Karpas-422 (cell line): ENCODE results near the gene FUOM. TPM values are rescaled to one million over a fixed set of nuclear protein-coding genes. Genes with fewer than 3 reads are reported as not detected.

Source experiments
- DNase-seq: peaks from one replicate; pipeline ENCODE4 v3.0.0-alpha.2; 2015
- H2AFZ ChIP-seq: fragments of 200-600 bp; sonication (generic); 2 replicates; pipeline ENCODE4 v1.6.1; 2014; ENCODE audit warnings: antibody characterized with exemption, low read length, mixed read lengths
- H3K27ac ChIP-seq: fragments of 200-600 bp; sonication (generic); 2 replicates; pipeline ENCODE4 v1.5.1; 2014; ENCODE audit warnings: mild to moderate bottlenecking, low read length, moderate library complexity
- H3K27me3 ChIP-seq: fragments of 200-600 bp; sonication (generic); 2 replicates; pipeline ENCODE4 v1.6.1; 2014; ENCODE audit warnings: low read length, mixed read lengths
- H3K36me3 ChIP-seq: fragments of 200-600 bp; sonication (generic); 2 replicates; pipeline ENCODE4 v1.6.1; 2014; ENCODE audit warnings: low read length, mixed read lengths; ENCODE audit not compliant: insufficient read depth
- H3K4me1 ChIP-seq: fragments of 200-600 bp; sonication (generic); 2 replicates; pipeline ENCODE4 v1.6.1; 2014; ENCODE audit warnings: mild to moderate bottlenecking, low read length, mixed read lengths
- H3K4me2 ChIP-seq: fragments of 200-600 bp; sonication (generic); 2 replicates; pipeline ENCODE4 v1.6.1; 2014; ENCODE audit warnings: low read length, low read depth, mild to moderate bottlenecking; ENCODE audit not compliant: poor library complexity, severe bottlenecking
- H3K4me3 ChIP-seq: fragments of 200-600 bp; sonication (generic); 2 replicates; pipeline ENCODE4 v1.5.1; 2014; ENCODE audit warnings: mild to moderate bottlenecking, antibody characterized with exemption, low read length, mixed read lengths
- H3K79me2 ChIP-seq: fragments of 200-600 bp; sonication (generic); 2 replicates; pipeline ENCODE4 v1.6.1; 2014; ENCODE audit warnings: mild to moderate bottlenecking, low read length, mixed read lengths
- H3K9ac ChIP-seq: fragments of 200-600 bp; sonication (generic); 2 replicates; pipeline ENCODE4 v1.6.0; 2014; ENCODE audit warnings: low read length
- H3K9me2 ChIP-seq: fragments of 200-600 bp; sonication (generic), shearing (Covaris generic); replicated peaks from 2 replicates; pipeline ENCODE4 v1.6.0; 2014; ENCODE audit warnings: mild to moderate bottlenecking, low read length, moderate library complexity; ENCODE audit not compliant: insufficient read depth
- H3K9me3 ChIP-seq: fragments of 300-700, 200-600 bp; sonication (generic); 2 replicates; pipeline ENCODE4 v1.6.1; 2014; ENCODE audit warnings: low read length, mixed read lengths
- H4K20me1 ChIP-seq: fragments of 200-600 bp; sonication (generic); 2 replicates; pipeline ENCODE4 v1.6.1; 2014; ENCODE audit warnings: mild to moderate bottlenecking, antibody characterized with exemption, low read length, low read depth; ENCODE audit not compliant: insufficient read depth
- total RNA-seq: library from RNA; depleted of rRNA; stranded (reverse); fragments of >200 nt; shearing (Covaris generic); gene quantifications from 2 replicates; pipeline ENCODE4 v1.2.3, GENCODE V29; 2014; ENCODE audit warnings: low replicate concordance

FUOM gene
- total RNA-seq, 1 experiment from 2014 or later = 0.97 TPM

- Histone ChIP-seq H3K27me3 (no peaks in the 10 kb centered on the region), H3K4me2 (no peak overlapping the region), H3K79me2 (no peaks in the 10 kb centered on the region), H3K9me2 (no peaks in the 10 kb centered on the region), H3K4me1 (peaks cover 14% of the 10 kb centered on the region), H4K20me1 (no peaks in the 10 kb centered on the region), H2AFZ (no peak overlapping the region), H3K36me3 (no peaks in the 10 kb centered on the region), H3K4me3 (no peak overlapping the region), H3K9me3 (no peaks in the 10 kb centered on the region), H3K27ac (no peak overlapping the region), H3K9ac (no peak overlapping the region)
- DNase-seq = no peak
Observed at GRCh38 chr10:133384071-133384470, 26.3 kb upstream of the FUOM start.

GRCh38 chr10:133383551-133383950 lies 25.7 kb upstream of the FUOM start:
- Histone ChIP-seq H3K9me2 (no peaks in the 10 kb centered on the region), H3K9ac (no peak overlapping the region), H3K4me1 (peaks cover 13% of the 10 kb centered on the region), H3K4me2 (no peak overlapping the region), H3K27ac (no peak overlapping the region), H3K79me2 (no peaks in the 10 kb centered on the region), H3K27me3 (no peaks in the 10 kb centered on the region), H3K4me3 (no peak overlapping the region), H2AFZ (no peak overlapping the region), H3K9me3 (no peaks in the 10 kb centered on the region), H4K20me1 (no peaks in the 10 kb centered on the region), H3K36me3 (no peaks in the 10 kb centered on the region)
- no peak for DNase-seq

GRCh38 chr10:133381036-133381435 lies 23.2 kb upstream of the FUOM start:
- H3K4me1 ChIP-seq = peaks cover 17% of the 10 kb centered on the region
- DNase-seq = no peak
- H3K36me3 ChIP-seq = no peaks in the 10 kb centered on the region
- H4K20me1 ChIP-seq = no peaks in the 10 kb centered on the region
- H3K27me3 ChIP-seq = no peaks in the 10 kb centered on the region
- H3K9me3 ChIP-seq = no peaks in the 10 kb centered on the region
- H3K79me2 ChIP-seq = no peaks in the 10 kb centered on the region
- no peak overlapping the region for H3K27ac ChIP-seq
- no peak overlapping the region for H3K4me3 ChIP-seq
- H3K9ac ChIP-seq = no peak overlapping the region
- no peak overlapping the region for H3K4me2 ChIP-seq
- H2AFZ ChIP-seq = no peak overlapping the region
- H3K9me2 ChIP-seq = no peaks in the 10 kb centered on the region

GRCh38 chr10:133379801-133380666 lies 22.2 kb upstream of the FUOM start:
- Histone ChIP-seq H3K27me3 (no peaks in the 10 kb centered on the region), H3K4me2 (no peak overlapping the region), H2AFZ (no peak overlapping the region), H3K79me2 (no peaks in the 10 kb centered on the region), H3K4me3 (no peak overlapping the region), H3K9ac (no peak overlapping the region), H3K27ac (no peak overlapping the region), H4K20me1 (no peaks in the 10 kb centered on the region), H3K36me3 (no peaks in the 10 kb centered on the region), H3K9me3 (no peaks in the 10 kb centered on the region), H3K9me2 (no peaks in the 10 kb centered on the region), H3K4me1 (peaks cover 17% of the 10 kb centered on the region)
- DNase-seq = no peak

GRCh38 chr10:133379152-133379800 lies 21.5 kb upstream of the FUOM start, which contains the start of gene PAOX:
Gene PAOX (plus strand): TSS chr10:133379262. CDS start chr10:133379317, 55 bp downstream.
- H3K36me3 ChIP-seq = no peaks in the 10 kb centered on the region
- no peaks in the 10 kb centered on the region for H3K9me3 ChIP-seq
- peak within 1 kb of the TSS; percentile 67 for H3K9ac ChIP-seq
- peak within 1 kb of the TSS; percentile 64 for H3K4me3 ChIP-seq
- H3K9me2 ChIP-seq = no peaks in the 10 kb centered on the region
- no peaks in the 10 kb centered on the region for H4K20me1 ChIP-seq
- no peaks in the 10 kb centered on the region for H3K27me3 ChIP-seq
- no peaks in the 10 kb centered on the region for H3K79me2 ChIP-seq
- peak within 1 kb of the TSS; percentile 67 for H3K4me2 ChIP-seq
- no peak within 1 kb of the TSS for H3K27ac ChIP-seq
- peak within 1 kb of the TSS; percentile 43; the same call in 1 of the 2 replicates for H2AFZ ChIP-seq
- peak; percentile 63 for DNase-seq
- peaks cover 17% of the 10 kb centered on the region for H3K4me1 ChIP-seq

- peak; percentile 52 for DNase-seq
- H3K9me3 ChIP-seq = no peaks in the 10 kb centered on the region
- peak overlapping the region; percentile 67 for H3K9ac ChIP-seq
- H2AFZ ChIP-seq = peak overlapping the region; percentile 43; the same call in 1 of the 2 replicates
- no peaks in the 10 kb centered on the region for H3K79me2 ChIP-seq
- peaks cover 21% of the 10 kb centered on the region for H3K4me1 ChIP-seq
- no peaks in the 10 kb centered on the region for H4K20me1 ChIP-seq
- H3K4me3 ChIP-seq = peak overlapping the region; percentile 64
- H3K36me3 ChIP-seq = no peaks in the 10 kb centered on the region
- no peaks in the 10 kb centered on the region for H3K27me3 ChIP-seq
- no peaks in the 10 kb centered on the region for H3K9me2 ChIP-seq
- H3K4me2 ChIP-seq = peak overlapping the region; percentile 67
- no peak overlapping the region for H3K27ac ChIP-seq
Observed at GRCh38 chr10:133378251-133379096, 20.7 kb upstream of the FUOM start.

DNA sequence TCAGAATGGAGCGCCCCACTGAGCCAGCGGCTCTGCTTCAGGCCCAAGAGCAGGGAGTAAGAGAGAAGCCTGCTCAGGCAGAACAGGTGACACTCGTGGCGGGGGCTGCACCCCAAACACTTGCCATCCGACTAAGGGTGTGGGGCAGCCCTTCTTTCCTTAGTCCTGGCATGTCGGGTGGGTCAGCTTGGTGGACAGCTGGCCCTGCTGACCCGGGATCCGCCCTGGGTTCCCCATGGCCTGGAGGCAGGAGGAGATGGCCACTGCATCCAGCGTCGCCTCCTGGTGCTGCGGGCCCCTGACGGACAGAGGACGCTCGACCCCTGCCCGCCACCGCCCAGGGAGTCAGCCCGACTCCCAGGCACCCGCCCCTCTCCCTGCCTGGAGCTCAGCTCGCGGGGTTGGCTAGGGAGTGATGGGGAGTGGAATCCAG lies 20.0 kb upstream of the FUOM start:
- H2AFZ ChIP-seq = no peak overlapping the region
- no peak for DNase-seq
- H4K20me1 ChIP-seq = no peaks in the 10 kb centered on the region
- peak overlapping the region; percentile 67 for H3K4me2 ChIP-seq
- peaks cover 21% of the 10 kb centered on the region for H3K4me1 ChIP-seq
- H3K36me3 ChIP-seq = no peaks in the 10 kb centered on the region
- H3K9me3 ChIP-seq = no peaks in the 10 kb centered on the region
- H3K4me3 ChIP-seq = peak overlapping the region; percentile 64
- H3K79me2 ChIP-seq = no peaks in the 10 kb centered on the region
- H3K9ac ChIP-seq = peak overlapping the region; percentile 67
- H3K27me3 ChIP-seq = no peaks in the 10 kb centered on the region
- no peak overlapping the region for H3K27ac ChIP-seq
- no peaks in the 10 kb centered on the region for H3K9me2 ChIP-seq
